ENCODE measurements around the gene PLCG1.

PLCG1 gene

GRCh38 chr20:41168281-41169161 is 31.2 kb downstream of the PLCG1 start:
- DNase-seq: no peak

GRCh38 chr20:41169162-41169690 is 31.9 kb downstream of the PLCG1 start:
- DNase-seq: no peak

GRCh38 chr20:41169791-41170351 is 32.5 kb downstream of the PLCG1 start:
- no peak for DNase-seq

DNA sequence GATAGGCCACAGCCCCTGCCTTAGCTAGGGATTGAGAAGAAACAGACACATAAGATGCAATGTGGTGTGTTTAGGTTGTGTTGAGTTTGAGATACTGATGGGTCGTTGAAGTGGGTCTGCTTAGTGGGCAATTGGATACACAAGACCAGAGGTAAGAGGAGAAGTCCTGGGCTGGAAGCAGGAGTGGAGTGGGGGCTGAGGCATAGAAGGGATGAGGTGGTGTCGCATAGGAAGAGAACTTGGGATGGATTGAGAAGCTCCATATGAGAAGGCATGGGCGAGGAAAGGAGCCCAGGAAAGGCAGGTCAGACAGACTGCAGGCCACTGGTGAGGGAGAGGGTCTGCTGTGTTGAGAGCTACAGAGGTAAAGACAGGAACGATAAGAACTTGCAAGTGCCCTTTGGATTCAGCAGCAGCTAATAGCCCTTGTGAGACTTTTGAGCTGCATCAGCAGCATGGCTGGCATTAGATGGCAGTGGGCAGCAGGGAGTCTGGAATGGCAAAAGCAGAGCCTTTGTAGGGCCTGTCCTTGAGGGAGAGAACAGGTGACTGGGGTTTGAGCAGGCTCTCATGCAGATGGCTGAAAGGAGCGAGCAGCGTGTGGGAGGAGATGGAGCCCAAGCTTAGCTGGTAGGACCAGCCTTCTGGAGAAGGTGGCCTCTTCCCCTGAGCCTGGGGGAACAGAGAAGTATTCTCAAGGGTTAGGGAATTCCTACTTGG is 33.2 kb downstream of the PLCG1 start:
- no peak for DNase-seq

DNA sequence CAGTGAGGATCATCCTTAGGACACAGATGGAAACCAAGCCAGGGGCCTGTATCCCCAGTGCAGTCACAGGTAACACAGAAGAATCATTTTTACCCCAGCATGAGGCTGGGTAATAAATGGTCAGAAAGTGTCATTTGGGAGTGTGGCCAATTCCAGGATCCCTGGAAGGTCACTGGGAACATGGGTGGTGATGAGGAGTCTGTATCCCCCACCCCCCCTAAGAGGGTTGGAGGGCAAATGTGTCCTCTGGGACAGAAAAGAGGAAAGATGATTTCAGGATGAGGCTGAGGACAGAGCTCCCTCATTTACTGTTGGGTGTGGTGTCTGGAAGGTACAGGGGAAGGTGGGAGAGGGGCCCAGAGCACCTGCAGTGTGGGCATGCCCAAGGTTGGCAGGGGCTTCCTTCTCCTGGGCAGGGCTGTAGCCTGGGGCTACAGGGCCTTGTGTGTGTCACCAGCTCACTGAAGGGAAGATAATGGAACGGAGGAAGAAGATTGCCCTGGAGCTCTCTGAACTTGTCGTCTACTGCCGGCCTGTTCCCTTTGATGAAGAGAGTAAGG is 34.5 kb downstream of the PLCG1 start:
- no peak for DNase-seq

- DNase-seq: no peak
These were observed 35.2 kb downstream of the PLCG1 start for GRCh38 chr20:41172296-41173140.

GRCh38 chr20:41173161-41173721 is 35.9 kb downstream of the PLCG1 start:
- no peak for DNase-seq

DNA sequence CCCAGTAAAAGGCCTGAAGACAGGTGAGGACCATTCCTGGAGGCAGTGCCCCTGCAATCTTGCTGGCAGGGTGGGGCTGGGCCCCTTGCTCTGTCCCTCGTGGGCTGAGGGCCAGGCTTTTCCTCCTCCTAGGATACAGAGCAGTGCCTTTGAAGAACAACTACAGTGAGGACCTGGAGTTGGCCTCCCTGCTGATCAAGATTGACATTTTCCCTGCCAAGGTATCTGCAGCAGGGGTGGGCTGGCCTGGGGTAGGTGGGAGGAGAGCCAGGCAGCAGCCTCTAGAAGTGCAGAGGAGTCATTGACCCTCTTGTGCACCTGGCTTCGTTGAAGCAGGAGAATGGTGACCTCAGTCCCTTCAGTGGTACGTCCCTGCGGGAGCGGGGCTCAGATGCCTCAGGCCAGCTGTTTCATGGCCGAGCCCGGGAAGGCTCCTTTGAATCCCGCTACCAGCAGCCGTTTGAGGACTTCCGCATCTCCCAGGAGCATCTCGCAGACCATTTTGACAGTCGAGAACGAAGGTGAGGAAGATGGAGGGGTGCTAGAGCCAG is 36.5 kb downstream of the PLCG1 start:
- DNase-seq: no peak

DNA sequence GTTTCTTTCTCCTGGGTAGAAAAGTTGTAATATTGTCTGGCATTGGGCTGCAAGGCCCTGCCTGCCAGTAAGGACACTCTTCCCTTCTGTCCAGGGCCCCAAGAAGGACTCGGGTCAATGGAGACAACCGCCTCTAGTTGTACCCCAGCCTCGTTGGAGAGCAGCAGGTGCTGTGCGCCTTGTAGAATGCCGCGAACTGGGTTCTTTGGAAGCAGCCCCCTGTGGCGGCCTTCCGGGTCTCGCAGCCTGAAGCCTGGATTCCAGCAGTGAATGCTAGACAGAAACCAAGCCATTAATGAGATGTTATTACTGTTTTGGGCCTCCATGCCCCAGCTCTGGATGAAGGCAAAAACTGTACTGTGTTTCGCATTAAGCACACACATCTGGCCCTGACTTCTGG is 37.0 kb downstream of the PLCG1 start:
- no peak for DNase-seq

- no peak for DNase-seq
These were observed 37.4 kb downstream of the PLCG1 start for GRCh38 chr20:41174782-41175181.

GRCh38 chr20:41175201-41175651 is 37.9 kb downstream of the PLCG1 start:
- no peak for DNase-seq

DNA sequence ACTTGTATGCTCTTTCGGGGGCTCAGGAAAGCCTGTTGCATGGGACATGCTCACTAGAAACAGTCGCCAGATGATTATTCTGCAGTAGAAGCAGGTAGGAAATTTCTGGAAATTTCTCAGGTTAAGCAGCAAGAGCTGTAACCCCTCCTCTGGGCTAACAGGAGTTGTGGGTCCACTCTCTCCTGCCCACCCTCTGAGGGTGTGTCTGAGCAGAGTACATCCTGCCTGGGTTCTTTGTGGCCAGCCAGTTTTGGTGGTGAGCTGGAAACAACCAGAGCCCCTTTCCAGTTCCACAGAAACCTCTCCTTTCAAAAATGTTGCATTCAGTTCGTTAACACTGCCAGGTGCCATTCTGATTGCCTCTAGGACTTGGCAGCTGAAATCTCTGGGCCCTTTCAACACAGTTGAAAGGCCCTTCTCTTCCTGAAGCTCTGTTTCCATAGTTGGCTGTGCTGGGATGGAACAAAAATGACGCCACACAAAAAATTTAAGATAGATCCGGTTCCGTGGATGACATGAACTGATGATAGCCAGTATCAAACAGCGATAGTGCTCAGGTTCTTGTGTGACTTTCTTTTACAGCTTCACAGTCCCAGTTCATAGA is 38.5 kb downstream of the PLCG1 start:
- DNase-seq: no peak

DNA sequence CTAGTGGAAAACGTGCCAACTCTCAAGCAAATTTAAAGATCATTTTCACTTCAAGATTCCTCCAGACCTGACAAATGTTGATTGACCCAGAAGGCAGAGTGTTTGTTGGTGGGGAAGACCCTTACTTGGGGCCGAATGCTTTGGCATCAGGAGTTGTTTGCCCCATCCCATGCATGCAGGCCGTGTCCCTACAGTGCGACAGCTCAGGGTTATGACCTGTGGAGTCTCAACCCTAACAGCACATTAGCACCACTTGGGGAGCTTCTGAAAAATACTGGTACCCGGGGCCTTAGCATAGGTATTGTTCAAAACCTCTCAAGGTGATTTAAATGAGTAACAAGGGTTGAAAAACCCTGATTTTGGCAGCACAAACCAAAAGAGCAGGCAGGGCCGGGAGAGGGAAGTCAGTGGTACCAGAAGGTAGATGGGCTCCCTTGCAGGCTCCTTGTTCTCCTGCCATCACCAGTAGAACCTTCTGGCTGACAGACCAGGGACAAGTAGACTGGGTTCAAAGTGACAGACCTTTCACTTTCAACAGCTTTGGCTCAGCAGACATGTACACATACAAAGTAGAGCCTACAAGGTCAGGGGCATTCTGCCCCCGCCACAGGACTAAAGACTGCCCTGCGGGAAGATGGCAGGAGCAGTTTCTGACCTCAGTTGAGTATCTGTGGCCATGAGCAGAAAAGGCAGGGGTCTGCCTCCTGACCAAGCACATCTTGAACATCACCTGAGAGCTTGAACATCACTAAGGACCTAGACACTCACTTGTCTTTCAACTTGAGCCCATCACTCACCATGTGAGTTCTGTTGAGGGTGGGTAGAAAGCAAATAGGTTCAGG is 39.6 kb downstream of the PLCG1 start:
- DNase-seq: no peak

GRCh38 chr20:41177636-41178035 is 40.3 kb downstream of the PLCG1 start:
- no peak for DNase-seq

DNA sequence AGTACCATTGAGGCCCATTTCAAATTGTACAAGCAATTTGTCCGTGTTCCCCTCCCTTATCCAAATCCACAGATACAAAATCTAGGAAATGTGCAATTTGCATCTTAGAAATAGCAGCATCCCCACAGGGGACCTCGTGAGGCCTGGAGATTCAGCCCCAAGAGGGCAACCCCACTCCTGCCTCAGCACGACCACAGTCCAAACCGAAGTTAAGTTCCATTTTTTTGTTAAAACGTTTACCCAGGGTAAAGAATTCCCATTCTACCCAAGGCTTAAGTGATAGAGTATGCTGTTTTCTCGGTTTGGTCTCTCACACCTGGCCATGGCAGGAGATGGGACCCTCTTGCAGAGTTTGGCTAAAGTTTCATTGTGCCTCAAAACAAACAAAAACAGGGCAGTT is 41.2 kb downstream of the PLCG1 start:
- DNase-seq: no peak

GRCh38 chr20:41178904-41179432 is 41.6 kb downstream of the PLCG1 start:
- DNase-seq: peak; percentile 14

DNA sequence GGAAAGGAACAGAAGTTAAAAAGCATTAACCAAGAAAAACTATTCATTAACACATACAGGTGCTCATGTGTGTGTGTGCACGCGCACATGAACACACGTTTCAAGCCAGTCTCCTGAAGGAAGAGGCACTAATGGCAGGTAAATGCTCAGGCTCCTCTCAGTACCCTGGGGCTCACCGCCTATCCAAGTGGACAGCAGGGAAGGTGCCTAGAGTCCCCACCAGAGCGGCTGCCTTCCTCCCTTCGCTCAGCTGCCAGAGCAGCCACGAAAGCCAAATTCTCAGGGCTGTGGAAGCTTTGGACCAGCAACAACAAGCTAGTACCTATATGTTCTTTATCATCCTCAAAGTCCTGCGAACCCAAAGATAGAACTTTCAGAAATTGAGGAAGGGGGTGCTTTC is 42.6 kb downstream of the PLCG1 start:
- DNase-seq: no peak

- no peak for DNase-seq
These were observed 43.4 kb downstream of the PLCG1 start for GRCh38 chr20:41180599-41181333.

DNA sequence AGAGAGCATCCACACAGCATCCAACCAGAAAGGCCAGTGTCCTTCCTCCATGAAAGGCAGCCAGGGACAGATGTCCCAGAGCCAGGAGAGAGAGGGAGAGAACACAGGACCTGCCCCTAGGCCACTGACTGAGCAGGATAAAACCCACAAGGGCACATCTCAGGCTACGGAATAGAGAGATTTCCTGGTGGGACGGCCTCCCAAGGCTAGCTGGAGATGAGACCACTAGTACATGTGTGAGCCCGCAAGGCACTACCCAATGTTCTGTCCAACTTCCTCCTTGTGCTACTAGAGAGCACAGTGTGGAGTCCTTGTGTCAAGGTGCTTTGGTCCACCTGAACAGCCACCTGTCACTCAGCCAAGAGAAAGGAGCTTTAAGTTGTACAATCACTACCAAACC is 44.2 kb downstream of the PLCG1 start:
- no peak for DNase-seq

Data from NCI-H446 treated with DMSO at 0.1 percent for 48 hours (cell line).